DND-41 (cell line): ENCODE data around the gene MECP2.
"Not testable (repeated sequence)": the region's sequence is repeated elsewhere in the genome, so short reads cannot be mapped to it uniquely, and the experiment has no call there.

Experiments
- EZH2 ChIP-seq: IDR thresholded peaks from 3 replicates; pipeline ENCODE4 v1.6.1; 2012; ENCODE audit warnings: borderline replicate concordance, low read depth, mild to moderate bottlenecking, moderate library complexity, low read length, inconsistent platforms; ENCODE audit not compliant: severe bottlenecking
- TF ChIP-seq, protein P1 (sequence below): IDR thresholded peaks from 2 replicates; pipeline ENCODE4 v1.5.1; 2012; ENCODE audit warnings: borderline replicate concordance, low read length, moderate library complexity, mild to moderate bottlenecking; ENCODE audit not compliant: poor library complexity, severe bottlenecking; ENCODE audit errors: extremely low read depth

DNA sequence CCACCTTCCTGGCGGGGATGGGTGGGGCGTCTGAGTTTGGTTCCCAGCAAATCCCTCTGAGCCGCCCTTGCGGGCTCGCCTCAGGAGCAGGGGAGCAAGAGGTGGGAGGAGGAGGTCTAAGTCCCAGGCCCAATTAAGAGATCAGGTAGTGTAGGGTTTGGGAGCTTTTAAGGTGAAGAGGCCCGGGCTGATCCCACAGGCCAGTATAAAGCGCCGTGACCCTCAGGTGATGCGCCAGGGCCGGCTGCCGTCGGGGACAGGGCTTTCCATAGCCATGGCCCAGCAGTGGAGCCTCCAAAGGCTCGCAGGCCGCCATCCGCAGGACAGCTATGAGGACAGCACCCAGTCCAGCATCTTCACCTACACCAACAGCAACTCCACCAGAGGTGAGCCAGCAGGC lies 46.5 kb upstream of the MECP2 start, which contains the start of gene OPN1LW:
- not testable (repeated sequence) for TF ChIP-seq EZH2
- TF ChIP-seq, protein P1, sequence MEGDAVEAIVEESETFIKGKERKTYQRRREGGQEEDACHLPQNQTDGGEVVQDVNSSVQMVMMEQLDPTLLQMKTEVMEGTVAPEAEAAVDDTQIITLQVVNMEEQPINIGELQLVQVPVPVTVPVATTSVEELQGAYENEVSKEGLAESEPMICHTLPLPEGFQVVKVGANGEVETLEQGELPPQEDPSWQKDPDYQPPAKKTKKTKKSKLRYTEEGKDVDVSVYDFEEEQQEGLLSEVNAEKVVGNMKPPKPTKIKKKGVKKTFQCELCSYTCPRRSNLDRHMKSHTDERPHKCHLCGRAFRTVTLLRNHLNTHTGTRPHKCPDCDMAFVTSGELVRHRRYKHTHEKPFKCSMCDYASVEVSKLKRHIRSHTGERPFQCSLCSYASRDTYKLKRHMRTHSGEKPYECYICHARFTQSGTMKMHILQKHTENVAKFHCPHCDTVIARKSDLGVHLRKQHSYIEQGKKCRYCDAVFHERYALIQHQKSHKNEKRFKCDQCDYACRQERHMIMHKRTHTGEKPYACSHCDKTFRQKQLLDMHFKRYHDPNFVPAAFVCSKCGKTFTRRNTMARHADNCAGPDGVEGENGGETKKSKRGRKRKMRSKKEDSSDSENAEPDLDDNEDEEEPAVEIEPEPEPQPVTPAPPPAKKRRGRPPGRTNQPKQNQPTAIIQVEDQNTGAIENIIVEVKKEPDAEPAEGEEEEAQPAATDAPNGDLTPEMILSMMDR, result not testable (repeated sequence)
